ENCODE measurements around the gene CNTN5.
A peak's percentile ranks its signal among the peaks of the same experiment; 100 is the strongest.
"Not testable (repeated sequence)": the region's sequence is repeated elsewhere in the genome, so short reads cannot be mapped to it uniquely, and the experiment has no call there.

Gene CNTN5

GRCh38 chr11:99279266-99279665 is 258.5 kb downstream of the CNTN5 start:
- DNase-seq = no peak

- no peak for DNase-seq
Measured at GRCh38 chr11:99281331-99281730, 260.6 kb downstream of the CNTN5 start.

GRCh38 chr11:99297925-99298324 is 277.2 kb downstream of the CNTN5 start:
- DNase-seq = not testable (repeated sequence)

- DNase-seq = no peak
Measured at GRCh38 chr11:99307510-99308088, 286.9 kb downstream of the CNTN5 start.

- no peak for DNase-seq
Measured at GRCh38 chr11:99311870-99312269, 291.1 kb downstream of the CNTN5 start.

- DNase-seq = peak; percentile 47
Measured at GRCh38 chr11:99316776-99317520, 296.2 kb downstream of the CNTN5 start.

GRCh38 chr11:99320769-99321290 is 300.1 kb downstream of the CNTN5 start:
- no peak for DNase-seq

- no peak for DNase-seq
Measured at GRCh38 chr11:99325847-99326246, 305.1 kb downstream of the CNTN5 start.

- DNase-seq = no peak
Measured at GRCh38 chr11:99327066-99327465, 306.3 kb downstream of the CNTN5 start.

- DNase-seq = no peak
Measured at GRCh38 chr11:99327527-99327926, 306.8 kb downstream of the CNTN5 start.

- peak; percentile 47 for DNase-seq
Measured at GRCh38 chr11:99333621-99334020, 312.9 kb downstream of the CNTN5 start.

GRCh38 chr11:99343117-99343516 is 322.4 kb downstream of the CNTN5 start:
- DNase-seq = no peak

GRCh38 chr11:99349151-99349673 is 328.5 kb downstream of the CNTN5 start:
- DNase-seq = no peak

- DNase-seq = peak; percentile 28
Measured at GRCh38 chr11:99351624-99352023, 330.9 kb downstream of the CNTN5 start.

GRCh38 chr11:99352642-99353041 is 331.9 kb downstream of the CNTN5 start:
- no peak for DNase-seq

GRCh38 chr11:99366546-99366945 is 345.8 kb downstream of the CNTN5 start:
- peak; percentile 77 for DNase-seq

GRCh38 chr11:99368583-99368982 is 347.8 kb downstream of the CNTN5 start:
- peak; percentile 51 for DNase-seq

- DNase-seq = peak; percentile 71
Measured at GRCh38 chr11:99370549-99371216, 349.9 kb downstream of the CNTN5 start.

GRCh38 chr11:99371257-99371656 is 350.5 kb downstream of the CNTN5 start:
- no peak for DNase-seq

- no peak for DNase-seq
Measured at GRCh38 chr11:99376463-99376862, 355.7 kb downstream of the CNTN5 start.

GRCh38 chr11:99383648-99384245 is 363.0 kb downstream of the CNTN5 start:
- no peak for DNase-seq

- DNase-seq = no peak
Measured at GRCh38 chr11:99391245-99391644, 370.5 kb downstream of the CNTN5 start.

GRCh38 chr11:99406345-99406744 is 385.6 kb downstream of the CNTN5 start:
- DNase-seq = no peak
